HuH-7 (cell line): ENCODE measurements around the gene THSD8.
A peak's percentile ranks its signal among the peaks of the same experiment; 100 is the strongest.
"Not testable (repeated sequence)": the region's sequence is repeated elsewhere in the genome, so short reads cannot be mapped to it uniquely, and the experiment has no call there.

Source experiments
- DNase-seq: peaks from one replicate; pipeline ENCODE4 v3.0.0; 2011; ENCODE audit warnings: low spot score

The THSD8 gene

DNA sequence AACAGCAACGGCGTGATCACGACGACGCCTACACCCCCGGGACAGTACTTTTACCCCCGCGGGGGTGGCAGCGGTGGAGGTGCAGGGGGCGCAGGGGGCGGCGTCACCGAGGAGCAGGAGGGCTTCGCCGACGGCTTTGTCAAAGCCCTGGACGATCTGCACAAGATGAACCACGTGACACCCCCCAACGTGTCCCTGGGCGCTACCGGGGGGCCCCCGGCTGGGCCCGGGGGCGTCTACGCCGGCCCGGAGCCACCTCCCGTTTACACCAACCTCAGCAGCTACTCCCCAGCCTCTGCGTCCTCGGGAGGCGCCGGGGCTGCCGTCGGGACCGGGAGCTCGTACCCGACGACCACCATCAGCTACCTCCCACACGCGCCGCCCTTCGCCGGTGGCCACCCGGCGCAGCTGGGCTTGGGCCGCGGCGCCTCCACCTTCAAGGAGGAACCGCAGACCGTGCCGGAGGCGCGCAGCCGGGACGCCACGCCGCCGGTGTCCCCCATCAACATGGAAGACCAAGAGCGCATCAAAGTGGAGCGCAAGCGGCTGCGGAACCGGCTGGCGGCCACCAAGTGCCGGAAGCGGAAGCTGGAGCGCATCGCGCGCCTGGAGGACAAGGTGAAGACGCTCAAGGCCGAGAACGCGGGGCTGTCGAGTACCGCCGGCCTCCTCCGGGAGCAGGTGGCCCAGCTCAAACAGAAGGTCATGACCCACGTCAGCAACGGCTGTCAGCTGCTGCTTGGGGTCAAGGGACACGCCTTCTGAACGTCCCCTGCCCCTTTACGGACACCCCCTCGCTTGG, 9.6 kb upstream of the THSD8 start:
- no peak for DNase-seq

DNA sequence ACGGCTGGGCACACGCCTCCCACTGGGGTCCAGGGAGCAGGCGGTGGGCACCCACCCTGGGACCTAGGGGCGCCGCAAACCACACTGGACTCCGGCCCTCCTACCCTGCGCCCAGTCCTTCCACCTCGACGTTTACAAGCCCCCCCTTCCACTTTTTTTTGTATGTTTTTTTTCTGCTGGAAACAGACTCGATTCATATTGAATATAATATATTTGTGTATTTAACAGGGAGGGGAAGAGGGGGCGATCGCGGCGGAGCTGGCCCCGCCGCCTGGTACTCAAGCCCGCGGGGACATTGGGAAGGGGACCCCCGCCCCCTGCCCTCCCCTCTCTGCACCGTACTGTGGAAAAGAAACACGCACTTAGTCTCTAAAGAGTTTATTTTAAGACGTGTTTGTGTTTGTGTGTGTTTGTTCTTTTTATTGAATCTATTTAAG, 9.0 kb upstream of the THSD8 start:
- no peak for DNase-seq

DNA sequence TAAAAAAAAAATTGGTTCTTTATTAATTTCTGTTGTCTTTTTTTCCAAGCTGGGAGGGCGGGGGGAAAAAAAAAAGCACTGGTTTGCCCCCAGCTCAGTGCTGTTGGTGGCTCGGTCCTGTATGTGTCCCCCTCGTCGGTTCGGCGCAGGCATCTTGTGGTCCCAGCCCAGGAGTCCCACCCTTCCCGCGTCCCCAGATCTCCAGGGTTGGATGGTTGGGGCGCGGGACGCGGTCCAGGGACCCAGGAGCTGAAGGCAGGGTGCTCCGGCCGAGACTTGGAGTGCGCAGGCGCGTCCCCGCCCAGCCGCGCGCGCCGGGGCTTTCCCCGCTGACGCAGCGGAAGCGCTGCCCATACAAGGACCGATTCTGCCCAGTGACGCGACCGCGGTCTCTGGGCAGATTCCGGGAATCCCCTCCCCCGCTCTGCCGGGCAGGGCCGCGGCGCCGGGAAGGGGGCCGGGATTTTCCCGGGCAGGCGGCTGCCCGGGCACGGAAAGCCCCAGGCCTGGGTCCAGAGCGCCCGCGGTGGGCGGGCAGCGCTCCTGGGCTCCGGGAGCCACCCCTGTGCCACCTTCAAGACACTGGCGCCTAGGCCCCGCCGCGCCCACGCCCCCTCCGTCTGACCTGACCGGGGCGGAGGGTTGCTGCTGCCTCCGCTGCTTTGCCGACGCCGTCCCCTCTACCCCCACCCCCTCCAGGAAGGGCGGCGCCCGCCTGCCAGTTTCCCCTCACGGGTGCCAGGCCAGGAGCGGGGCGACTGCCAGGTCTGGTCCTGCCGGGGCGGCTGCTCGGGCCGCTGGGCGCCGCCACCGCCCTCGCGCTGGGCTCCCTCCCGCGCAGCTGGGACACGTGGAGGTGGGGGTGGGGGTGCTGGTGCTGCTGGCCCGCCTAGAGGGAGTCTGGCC, 8.3 kb upstream of the THSD8 start:
- peak; percentile 96 for DNase-seq

DNA sequence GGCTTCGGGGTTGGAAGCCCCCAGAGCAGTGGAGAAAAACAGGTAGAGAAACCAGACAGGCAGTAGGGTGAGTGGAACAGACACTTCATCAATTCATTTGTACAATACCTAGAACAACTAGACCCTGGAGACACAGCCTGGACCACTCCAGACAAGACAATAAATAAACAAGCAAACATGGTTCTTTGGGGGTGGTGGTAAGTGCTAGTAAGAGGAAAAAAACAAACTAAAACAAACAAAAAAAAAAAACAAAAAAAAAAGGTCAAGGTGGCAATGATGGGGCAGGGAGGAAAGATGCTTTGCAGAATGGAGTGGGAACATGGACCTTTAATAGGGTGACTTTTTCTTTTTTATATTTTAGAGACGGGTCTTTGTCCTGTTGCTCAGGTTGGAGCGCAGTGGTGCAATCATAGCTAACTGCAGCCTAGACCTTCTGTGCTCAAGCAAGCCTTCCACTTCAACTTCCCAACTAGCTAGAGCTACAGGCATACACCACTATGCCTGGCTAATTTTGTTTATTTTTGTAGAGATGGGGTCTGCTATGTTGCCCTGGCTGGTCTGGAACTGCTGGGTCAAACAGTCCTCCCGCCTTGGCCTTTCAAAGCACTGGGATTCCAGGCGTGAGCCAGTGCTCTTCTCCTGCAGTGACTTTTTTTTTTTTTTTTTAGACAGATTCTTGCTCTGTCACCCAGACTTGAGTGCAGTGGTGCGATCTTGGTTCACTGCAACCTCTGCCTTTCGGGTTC, 7.5 kb upstream of the THSD8 start:
- no peak for DNase-seq

DNA sequence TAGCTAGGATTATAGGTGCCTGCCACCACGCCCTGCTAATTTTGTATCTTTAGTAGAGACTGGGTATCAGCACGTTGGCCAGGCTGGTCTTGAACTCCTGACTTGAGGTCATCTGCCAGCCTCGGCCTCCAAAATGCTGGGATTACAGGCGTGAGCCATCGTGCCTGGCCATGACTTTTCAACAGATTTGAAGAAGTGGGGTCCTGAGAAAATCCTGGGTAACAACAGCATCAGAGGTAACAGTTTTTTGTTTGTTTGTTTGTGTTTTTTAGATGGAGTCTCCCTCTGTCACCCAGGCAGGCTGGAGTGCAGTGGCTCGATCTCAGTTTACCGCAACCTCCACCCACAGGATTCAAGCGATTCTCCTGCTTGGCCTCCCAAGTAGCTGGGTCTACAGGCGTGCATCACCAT, 6.9 kb upstream of the THSD8 start:
- DNase-seq: no peak

DNA sequence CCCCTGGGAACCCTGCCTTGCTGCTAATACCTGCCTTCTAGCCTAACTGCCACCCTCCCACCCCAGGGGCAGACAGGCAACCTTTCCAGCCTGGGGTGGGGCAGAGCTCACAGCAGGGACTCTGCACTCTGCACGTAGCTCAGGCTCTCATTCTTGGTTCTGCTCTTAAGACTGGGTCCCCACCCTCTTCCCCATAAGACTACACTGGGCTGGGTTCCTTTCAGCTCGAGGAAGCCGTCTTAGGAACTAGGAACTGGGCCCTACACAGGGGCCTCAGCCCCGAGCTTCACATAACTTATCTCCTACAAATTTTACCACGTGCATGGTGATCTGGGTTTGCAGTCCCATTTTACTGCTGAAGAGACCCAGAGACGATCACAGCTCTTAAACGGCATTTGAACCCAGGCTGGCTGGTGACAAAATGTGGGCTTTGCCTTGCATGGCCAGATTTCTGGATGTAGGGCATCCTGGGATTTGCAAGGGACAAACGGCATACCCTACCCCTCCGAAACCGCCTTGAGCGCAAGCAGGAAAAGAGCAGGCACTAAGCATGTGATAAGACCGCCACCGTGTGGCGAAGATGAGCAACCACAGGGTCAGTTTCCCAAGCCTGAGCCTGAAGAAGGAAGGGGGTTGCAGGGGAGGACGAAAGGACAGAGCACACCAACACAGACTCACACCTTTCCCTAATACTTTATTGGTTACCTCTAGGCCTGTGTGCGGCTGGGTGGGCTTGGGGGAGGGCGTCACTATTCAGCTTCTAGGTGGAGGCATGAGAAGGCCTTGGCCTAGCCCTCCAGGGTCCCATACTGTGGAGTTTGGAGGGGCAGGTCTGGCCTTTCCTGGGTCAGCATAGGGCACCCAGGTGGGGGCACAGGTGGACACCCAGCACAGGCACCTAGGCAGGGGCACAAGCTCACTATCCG, 5.5 kb upstream of the THSD8 start:
- peak; percentile 78 for DNase-seq

DNA sequence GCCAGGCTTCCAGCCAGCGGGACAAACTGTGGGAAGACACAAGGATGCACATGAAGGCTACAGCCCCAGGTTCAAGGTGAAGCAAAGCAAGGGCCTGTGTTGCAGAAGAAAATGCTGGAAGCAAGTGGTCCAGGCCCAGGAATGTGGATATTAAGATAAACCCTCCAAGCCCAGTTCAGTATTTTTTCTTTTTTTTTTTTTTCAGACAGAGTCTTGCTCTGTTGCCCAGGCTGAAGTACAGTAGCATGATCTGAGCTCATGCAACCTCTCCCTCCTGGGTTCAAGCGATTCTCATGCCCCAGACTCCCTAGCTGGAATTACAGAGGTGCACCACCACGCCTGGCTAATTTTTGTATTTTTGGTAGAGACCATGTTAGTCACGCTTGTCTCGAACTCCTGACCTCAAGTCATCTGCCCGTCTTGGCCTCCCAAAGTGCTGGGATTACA, 4.7 kb upstream of the THSD8 start:
- DNase-seq: no peak

DNA sequence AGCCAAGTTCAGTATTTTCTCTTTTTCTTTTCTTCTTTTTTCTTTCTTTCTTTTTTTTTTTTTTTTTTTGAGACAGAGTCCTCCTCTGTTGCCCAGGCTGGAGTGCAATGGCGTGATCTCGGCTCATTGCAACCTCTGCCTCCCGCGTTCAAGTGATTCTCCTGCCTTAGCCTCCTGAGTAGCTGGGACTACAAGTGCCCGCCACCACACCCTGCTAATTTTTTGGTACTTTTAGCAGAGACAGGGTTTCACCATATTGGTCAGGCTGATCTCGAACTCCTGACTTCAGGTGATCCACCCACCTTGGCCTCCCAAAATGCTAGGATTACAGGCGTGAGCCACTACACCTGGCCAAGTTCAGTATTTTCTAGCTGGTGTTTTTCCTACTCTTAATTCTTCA, 4.3 kb upstream of the THSD8 start:
- not testable (repeated sequence) for DNase-seq

DNA sequence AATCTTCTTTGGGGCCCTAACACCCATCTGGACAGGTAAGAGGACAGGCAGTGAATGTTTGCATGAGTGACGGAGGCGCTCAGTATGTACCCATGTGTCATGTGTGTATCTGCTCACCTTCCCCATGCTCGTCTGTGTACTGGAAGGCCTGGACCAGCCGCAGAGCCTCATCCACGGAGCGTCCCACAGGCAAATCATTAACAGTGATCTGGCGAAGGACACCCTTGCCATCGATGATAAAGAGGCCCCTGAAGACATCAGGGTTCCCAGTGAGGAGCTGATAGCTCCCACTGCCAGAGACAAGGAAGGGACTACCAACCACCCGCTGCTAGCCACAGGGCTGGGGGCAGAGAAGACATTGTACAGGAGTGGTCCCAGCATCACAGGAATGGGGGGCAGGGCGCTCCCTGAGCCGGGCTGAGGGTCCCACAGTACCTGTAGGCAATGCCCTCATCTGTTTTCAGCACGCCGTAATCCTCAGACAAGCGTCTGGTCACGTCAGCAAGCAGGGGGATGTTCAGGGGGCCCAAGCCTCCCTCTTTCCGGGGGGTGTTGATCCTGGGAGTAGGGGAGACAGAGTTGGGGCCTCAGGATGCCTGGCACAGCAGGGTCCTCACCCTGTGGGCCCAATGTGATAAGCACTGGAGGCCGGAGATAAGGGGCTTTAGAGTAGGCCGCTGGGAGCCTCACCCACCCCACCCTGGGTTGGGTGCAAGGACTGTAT, 2.0 kb upstream of the THSD8 start:
- no peak for DNase-seq

DNA sequence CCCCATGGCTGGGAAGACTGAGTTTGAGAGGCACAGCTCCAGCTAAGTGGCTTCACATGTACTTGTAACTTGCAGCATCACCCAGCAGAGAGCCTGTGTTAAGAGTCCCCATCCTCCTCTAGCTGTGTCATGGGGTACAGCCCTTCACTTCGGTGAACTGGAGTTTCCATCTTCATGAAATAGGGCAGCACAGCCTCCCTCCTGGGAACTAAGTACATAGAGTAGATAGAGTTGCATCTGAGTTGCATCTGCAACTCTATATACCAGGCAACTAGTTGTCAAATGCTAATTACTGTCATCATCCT, 1.5 kb upstream of the THSD8 start:
- no peak for DNase-seq

DNA sequence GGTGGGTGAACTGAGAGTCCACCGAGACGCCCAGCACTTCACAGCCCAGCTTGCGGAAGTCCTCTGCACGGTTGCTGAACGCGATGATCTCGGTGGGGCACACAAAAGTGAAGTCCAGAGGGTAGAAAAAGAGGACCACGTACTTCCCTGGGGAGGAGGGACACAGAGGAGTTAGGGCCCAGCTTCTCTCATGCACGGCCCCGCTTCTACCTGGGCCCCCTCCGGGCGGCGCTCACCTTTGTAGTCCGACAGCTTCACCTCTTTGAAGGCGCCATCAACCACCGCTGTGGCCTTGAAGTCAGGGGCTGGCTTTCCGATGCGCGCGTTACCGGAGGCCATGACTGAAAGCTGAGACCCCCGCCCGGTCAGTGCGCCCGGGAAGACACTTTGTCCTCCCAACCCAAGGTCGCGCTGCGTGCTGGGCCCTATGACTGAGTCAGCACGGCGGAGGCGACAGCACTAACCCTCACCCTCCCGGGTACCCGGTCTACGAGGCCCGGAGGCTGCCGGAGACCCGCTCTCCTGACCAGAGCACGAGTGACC, 875 bp upstream of the THSD8 start:
- no peak for DNase-seq

DNA sequence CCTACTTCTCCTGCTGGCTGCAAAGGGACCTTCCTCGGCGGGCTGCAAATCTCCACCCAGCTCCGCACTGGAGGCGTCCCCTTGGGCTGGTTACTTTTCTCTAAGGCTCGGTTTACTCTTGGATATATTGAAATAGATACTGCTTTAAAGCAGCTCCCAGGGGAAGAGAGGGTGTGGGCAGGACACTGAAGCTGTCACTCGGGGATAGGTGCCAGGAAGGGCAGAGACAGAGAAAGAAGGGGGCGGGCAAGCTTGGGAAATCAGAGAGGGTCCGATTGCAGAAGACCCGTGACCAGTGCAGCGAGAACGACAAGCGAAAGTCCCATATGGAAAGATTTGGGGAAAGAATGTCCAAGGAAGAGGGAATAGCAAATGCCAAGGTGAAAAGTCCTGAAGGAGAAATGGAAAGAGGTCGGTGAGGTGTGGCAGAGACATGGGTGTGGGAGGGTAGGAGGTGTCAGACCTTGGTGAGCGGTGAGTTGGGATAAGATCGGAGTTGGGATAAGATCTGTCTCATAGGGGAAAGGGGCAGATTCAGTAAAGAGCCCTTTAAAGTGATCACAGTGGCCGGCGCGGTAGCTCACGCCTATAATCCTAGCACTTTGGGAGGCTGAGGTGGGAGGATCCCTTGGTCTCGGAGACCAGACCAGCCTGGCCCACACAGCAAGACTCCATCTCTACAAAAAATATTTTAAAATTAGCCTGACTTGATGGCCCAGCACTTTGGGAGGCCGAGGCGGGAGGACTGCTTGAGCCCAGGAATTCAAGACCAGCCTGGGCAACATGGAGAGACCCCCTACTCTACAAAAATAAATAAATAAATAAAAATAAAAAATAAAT, 618 bp downstream of the THSD8 start:
- DNase-seq: no peak

DNA sequence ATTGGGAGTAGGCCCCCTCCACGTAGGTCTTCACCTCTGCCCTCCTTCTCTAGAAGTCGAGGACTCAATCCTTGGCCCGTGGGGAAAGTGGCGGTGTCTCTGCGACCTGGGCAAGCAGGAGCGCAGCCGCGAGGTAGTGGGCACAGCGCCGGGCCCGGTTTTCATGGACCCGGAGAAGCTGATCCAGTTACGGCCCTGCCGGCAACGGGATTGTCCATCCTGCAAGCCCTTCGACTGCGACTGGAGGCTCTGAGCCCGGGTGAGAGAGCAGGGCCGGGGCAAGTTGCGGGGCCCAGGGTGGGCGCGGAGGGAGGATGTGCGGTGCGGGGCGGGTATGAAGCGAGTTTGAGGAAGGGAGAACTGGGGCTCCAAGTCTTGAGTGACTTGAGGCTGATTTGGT, 2.2 kb downstream of the THSD8 start:
- DNase-seq: no peak

DNA sequence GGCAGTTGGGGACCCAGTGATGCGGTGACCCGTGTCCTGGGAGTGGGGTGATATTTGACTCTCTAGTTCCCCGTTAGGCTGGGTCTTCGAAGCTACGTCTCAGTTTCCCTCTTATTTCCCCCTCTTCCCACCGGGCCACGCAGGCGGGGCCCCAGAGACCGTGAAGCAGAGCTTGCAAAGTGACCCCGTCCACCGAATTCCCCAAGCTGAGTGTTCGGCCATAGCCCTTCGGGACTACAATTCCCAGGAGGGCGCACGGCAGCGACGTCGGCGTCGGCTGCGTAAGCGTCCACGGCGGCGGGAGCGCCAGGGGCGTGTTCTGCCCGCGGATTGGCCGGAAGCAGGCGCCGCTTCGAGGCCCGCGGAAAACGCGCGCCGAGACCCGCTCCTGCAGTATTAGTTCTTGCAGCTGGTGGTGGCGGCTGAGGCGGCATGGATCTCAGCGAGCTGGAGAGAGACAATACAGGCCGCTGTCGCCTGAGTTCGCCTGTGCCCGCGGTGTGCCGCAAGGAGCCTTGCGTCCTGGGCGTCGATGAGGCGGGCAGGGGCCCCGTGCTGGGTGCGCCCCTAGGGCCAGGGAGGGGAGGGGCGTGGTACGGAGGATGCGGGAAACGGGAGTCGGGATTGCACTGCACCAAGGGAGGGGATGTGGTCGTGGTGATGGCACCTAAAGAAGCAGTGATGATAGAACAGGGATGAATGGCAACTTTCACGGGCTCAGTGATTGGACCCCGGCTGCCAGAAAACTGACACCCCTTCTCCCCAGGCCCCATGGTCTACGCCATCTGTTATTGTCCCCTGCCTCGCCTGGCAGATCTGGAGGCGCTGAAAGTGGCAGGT, 4.6 kb downstream of the THSD8 start, which contains the start of gene RNASEH2A:
TSS of gene RNASEH2A (plus strand) at position 343 of the 840 bp plus-strand sequence. CDS start at position 433, 90 bp downstream.
- DNase-seq: peak; percentile 83

DNA sequence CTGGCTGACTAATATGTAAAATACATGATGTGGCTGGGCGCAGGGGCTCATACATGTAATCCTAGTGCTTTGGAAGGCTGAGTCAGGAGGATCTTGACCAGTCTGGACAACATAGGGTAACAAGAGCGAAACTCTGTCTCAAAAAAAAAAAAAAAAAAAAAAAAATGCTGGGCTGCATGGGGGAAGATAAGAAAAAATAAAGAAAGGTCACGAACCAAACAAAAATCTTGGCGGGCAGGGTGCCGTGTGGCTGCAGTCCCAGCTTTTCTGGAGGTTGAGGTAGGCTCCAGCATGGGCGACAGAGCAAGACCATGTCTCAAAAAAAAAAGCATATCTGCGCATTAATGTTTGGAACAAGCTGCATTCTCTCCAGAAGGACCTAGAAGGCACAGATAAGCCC, 13.2 kb downstream of the THSD8 start:
- no peak for DNase-seq

DNA sequence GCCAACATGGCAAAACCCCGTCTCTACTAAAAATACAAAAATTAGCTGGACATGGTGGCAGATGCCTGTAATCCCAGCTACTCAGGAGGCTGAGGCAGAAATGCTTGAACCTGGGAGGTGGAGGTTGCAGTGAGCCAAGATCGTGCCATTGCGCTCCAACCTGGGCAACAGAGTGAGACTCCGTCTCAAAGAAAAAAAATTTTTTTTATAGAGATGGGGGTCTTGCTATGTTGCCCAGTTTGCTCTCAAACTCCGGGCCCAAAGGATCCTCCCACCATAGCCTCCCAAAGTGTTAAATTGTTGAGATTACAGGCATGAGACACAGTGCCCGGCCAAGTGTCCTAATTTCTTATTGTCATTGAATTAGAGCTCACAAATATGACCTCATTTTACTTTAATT, 15.3 kb downstream of the THSD8 start:
- DNase-seq: not testable (repeated sequence)

DNA sequence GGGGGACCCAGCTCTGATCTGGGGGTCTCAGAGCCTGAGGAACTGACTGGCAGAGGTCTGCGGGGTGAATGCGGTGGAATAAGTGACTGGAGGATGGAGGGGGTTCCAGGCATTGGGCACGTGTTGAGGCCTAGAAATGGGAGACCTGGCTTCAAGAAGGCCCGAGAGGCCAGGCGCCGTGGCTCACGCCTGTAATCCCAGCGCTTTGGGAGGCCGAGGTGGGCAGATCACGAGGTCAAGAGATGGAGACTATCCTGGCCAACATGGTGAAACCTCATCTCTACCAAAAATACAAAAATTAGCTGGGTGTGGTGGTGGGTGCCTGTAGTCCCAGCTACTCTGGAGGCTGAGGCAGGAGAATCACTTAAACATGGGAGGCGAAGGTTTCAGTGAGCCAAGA, 15.9 kb downstream of the THSD8 start:
- not testable (repeated sequence) for DNase-seq

DNA sequence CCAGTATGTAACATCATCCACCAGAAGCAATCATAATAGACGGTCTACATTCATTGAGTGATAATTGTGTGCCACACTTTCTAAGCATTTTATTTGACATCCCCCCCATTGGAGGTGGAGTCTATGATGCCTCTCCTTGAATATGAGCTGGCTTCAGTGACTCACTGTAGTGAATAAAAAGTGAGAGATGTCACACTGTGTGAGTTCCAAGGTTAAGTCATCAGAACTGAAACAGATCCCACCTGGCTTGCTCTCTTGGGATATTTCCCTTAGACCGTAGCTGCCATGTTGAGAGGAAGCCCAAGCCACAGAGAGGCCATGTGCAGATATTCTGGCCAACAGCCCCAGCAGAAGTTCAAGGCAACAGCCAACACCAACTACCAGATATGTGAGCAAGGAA, 19.9 kb downstream of the THSD8 start:
- DNase-seq: no peak
